ENCODE data around the gene SETD7. TPM values are rescaled to one million over a fixed set of nuclear protein-coding genes. Genes with fewer than 3 reads are reported as not detected.
A peak's percentile ranks its signal among the peaks of the same experiment; 100 is the strongest.

SETD7 gene
- total RNA-seq, 1 experiment from 2014 or later, result 30.5 TPM

GRCh38 chr4:139514382-139515059 lies 41.5 kb downstream of the SETD7 start:
- no peak for DNase-seq (ENCODE audit: low spot score)

- no peak for DNase-seq (ENCODE audit: low spot score)
Measured at GRCh38 chr4:139511320-139511719, 44.7 kb downstream of the SETD7 start.

- DNase-seq (ENCODE audit: low spot score), result peak; percentile 33
Measured at GRCh38 chr4:139509727-139510410, 46.1 kb downstream of the SETD7 start.

- no peak for DNase-seq (ENCODE audit: low spot score)
Measured at GRCh38 chr4:139508581-139509237, 47.3 kb downstream of the SETD7 start.

- DNase-seq (ENCODE audit: low spot score), result no peak
Measured at GRCh38 chr4:139506774-139507173, 49.2 kb downstream of the SETD7 start.

- no peak for DNase-seq (ENCODE audit: low spot score)
Measured at GRCh38 chr4:139503622-139504166, 52.3 kb downstream of the SETD7 start.

GRCh38 chr4:139501927-139502899 lies 53.8 kb downstream of the SETD7 start:
- DNase-seq (ENCODE audit: low spot score), result no peak

- no peak for DNase-seq (ENCODE audit: low spot score)
Measured at GRCh38 chr4:139501527-139501926, 54.5 kb downstream of the SETD7 start.

GRCh38 chr4:139501117-139501516 lies 54.9 kb downstream of the SETD7 start:
- DNase-seq (ENCODE audit: low spot score), result no peak

GRCh38 chr4:139499186-139499585 lies 56.8 kb downstream of the SETD7 start:
- no peak for DNase-seq (ENCODE audit: low spot score)

GRCh38 chr4:139493176-139493575 lies 62.8 kb downstream of the SETD7 start:
- DNase-seq (ENCODE audit: low spot score), result no peak

- no peak for DNase-seq (ENCODE audit: low spot score)
Measured at GRCh38 chr4:139492429-139492828, 63.6 kb downstream of the SETD7 start.

- no peak for DNase-seq (ENCODE audit: low spot score)
Measured at GRCh38 chr4:139489638-139490037, 66.4 kb downstream of the SETD7 start.

GRCh38 chr4:139488442-139488841 lies 67.6 kb downstream of the SETD7 start:
- DNase-seq (ENCODE audit: low spot score), result no peak

GRCh38 chr4:139484783-139485311 lies 71.2 kb downstream of the SETD7 start:
- DNase-seq (ENCODE audit: low spot score), result no peak

- DNase-seq (ENCODE audit: low spot score), result no peak
Measured at GRCh38 chr4:139483000-139483399, 73.0 kb downstream of the SETD7 start.

GRCh38 chr4:139481465-139481864 lies 74.6 kb downstream of the SETD7 start:
- DNase-seq (ENCODE audit: low spot score), result no peak

- no peak for DNase-seq (ENCODE audit: low spot score)
Measured at GRCh38 chr4:139476363-139476762, 79.7 kb downstream of the SETD7 start.

GRCh38 chr4:139472852-139473251 lies 83.2 kb downstream of the SETD7 start:
- no peak for DNase-seq (ENCODE audit: low spot score)

GRCh38 chr4:139470997-139471665 lies 84.9 kb downstream of the SETD7 start:
- no peak for DNase-seq (ENCODE audit: low spot score)
